AG09319 (cell line): ENCODE measurements around the gene EBF3.

ENCODE experiments used
- DNase-seq: peaks from one replicate; pipeline ENCODE4 v3.0.0-alpha.2; 2010; ENCODE audit warnings: low read depth; ENCODE audit errors: extremely low read depth
- CTCF ChIP-seq: IDR thresholded peaks from 2 replicates; pipeline ENCODE4 v1.5.1; 2011; ENCODE audit warnings: low read depth, mild to moderate bottlenecking, inconsistent platforms, low read length, moderate library complexity

EBF3 gene

GRCh38 chr10:129940617-129941198, 23.4 kb downstream of the EBF3 start:
- TF ChIP-seq CTCF: no peak
- DNase-seq: no peak

DNA sequence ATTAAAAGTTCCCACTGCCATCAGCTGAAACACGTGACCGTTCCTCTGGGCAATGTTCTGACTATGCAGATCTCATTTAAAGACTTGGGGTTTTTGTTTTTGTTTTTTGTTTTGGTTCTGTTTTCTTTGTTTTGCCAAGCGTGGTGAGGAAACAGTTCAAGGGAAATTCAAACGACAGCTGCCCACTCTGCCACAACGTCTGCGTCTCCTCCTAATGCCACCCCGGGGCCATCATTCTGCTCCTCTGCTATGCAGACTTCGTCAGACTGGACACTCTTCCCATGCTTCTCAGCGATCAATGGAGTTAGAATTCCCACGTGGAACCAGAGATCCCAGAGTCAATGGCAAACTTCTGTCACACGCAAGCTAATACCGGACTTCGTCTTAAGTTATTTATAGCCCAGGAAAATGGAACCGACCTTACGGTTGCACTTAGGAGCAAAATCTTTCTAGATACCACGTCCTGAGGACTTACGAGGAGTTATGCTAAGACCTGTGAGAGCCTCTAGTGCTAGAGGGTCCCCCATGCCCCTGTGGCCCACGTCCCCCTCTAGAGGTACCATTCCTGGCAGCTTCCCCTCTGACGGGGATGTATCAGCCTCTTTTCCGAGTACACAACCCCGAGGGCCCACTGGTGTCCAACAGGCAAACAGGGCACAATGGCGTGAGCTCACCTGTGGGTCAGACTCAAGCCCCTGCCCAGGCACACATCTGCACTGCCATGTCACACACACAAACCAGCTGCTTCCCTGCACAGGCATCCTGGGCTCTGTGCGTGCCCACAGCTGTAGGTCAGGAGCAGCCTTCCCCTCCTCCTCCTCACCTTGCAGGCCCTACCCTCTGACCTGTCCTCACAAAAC, 24.4 kb downstream of the EBF3 start:
- no peak for TF ChIP-seq CTCF
- DNase-seq: no peak

- no peak for DNase-seq
- no peak for TF ChIP-seq CTCF
These were observed 25.6 kb downstream of the EBF3 start for GRCh38 chr10:129938460-129938859.

DNA sequence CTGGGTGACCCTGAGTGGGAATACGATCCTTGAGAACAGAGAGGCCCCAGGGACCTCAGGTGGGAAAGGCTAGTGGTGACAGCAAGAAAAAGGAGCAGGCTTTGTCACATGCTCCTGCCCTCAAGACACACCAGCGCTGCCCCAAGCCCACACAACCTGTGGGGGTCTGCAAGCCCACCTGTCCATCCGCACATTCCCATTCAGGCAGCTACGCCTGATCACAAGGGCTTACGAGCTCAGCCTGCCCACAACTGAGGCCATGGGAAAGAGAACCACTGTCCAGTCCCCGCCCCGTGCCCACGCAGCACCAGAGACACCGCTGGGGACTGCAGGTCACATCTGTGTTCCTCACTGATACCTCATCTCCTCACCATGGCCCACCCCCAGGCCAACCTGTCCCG, 26.7 kb downstream of the EBF3 start:
- no peak for TF ChIP-seq CTCF
- DNase-seq: no peak

DNA sequence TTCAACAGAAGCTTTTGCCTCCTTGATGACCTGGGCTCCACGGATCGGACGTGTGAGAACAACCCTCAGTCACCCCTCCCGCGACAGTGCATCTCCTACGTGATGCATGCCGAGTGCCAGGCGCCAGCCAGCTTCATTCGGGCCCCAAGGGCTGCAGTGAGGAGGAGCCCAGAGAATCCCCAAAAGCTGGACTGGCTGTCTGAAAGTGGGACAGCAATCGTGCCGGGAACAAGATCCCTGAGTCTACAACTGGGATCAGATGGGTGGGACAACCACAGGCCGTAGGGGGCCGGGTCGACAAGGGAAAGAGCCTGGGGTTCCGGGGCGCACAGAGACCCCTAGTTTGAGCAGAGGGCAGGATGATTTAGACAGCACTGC, 27.2 kb downstream of the EBF3 start:
- DNase-seq: no peak
- TF ChIP-seq CTCF: no peak

- TF ChIP-seq CTCF: no peak
- DNase-seq: no peak
These were observed 27.7 kb downstream of the EBF3 start for GRCh38 chr10:129936266-129936922.

DNA sequence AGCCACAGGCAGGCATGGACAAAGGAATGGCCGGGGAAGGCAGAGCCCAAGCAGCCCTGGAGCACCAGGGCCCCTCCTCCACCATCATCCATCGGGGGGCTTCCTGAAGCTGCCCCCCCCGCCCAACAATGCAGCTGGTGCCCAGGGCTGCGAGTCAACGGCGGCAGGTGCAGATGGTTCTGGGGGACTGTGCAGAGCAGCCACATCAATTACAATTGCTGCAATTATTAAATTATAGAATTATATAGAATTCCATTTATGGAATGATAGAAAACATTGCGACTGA, 28.3 kb downstream of the EBF3 start:
- TF ChIP-seq CTCF: no peak
- DNase-seq: no peak
